Sigmoid colon (tissue), 7 donors: Measurements from ENCODE around the gene NPIPA1. TPM values are rescaled to one million over a fixed set of nuclear protein-coding genes. Genes with fewer than 3 reads are reported as not detected.
A peak's percentile ranks its signal among the peaks of the same experiment; 100 is the strongest.
"Not testable (repeated sequence)": the region's sequence is repeated elsewhere in the genome, so short reads cannot be mapped to it uniquely, and the experiment has no call there.

Experiments used
- DNase-seq: peaks from one replicate; pipeline ENCODE4 v3.0.0-alpha.2; 2019
- H3K27ac ChIP-seq, 4 donors: fragments of 200-600 bp; sonication (generic); one replicate each; pipeline ENCODE4 v1.5.1; 2016 to 2019; ENCODE audit warnings: mild to moderate bottlenecking in 1 of 4
- H3K27me3 ChIP-seq, 3 donors: fragments of 200-600 bp; sonication (generic); one replicate each; pipeline ENCODE4 v1.5.1; 2019; ENCODE audit warnings: mild to moderate bottlenecking in 1 of 3
- H3K36me3 ChIP-seq, 4 donors: fragments of 200-600 bp; sonication (generic); one replicate each; pipeline ENCODE4 v1.5.1; 2016 to 2019
- H3K4me1 ChIP-seq, 4 donors: fragments of 200-600 bp; sonication (generic); one replicate each; pipeline ENCODE4 v1.5.1; 2017 to 2019
- H3K4me3 ChIP-seq, 4 donors: fragments of 200-600 bp; sonication (generic); one replicate each; pipeline ENCODE4 v1.5.1; 2017 to 2019; ENCODE audit warnings: mild to moderate bottlenecking in 2 of 4, moderate library complexity in 1 of 4
- H3K9me3 ChIP-seq, 4 donors: fragments of 200-600 bp in 3 of 4; sonication (generic) in 3 of 4; one replicate each; pipeline versions ENCODE4 v1.5.1 to v1.6.1; 2013 to 2019
- CTCF ChIP-seq, 4 experiments: fragments of 450-650 bp in 3 of 4; fragments of 200-600 bp in 1 of 4; IDR thresholded peaks; one replicate each; pipeline ENCODE4 v1.5.1; 2016 to 2019; ENCODE audit warnings: antibody characterized with exemption in 4 of 4, mild to moderate bottlenecking in 3 of 4, moderate library complexity in 2 of 4
- WGBS, 2 donors: extraction: QIAGEN DNeasy Blood & Tissue Kit; methylation state at CpG; one replicate each; pipeline ENCODE4 v1.1.7; 2013; 5-methylcytosine and 5-hydroxymethylcytosine counted together
- intact Hi-C: fragments of 100-400 bp; cut with DNase I; formaldehyde crosslinking; loops from one replicate; pipeline ENCODE4 v1.15.1; 2023
- polyA plus RNA-seq, 3 donors: library from polyadenylated mRNA; stranded (reverse); fragments of 200-250 nt; gene quantifications; one replicate each; pipeline ENCODE4 v1.2.3, GENCODE V29; 2013
- total RNA-seq, 4 donors: library from RNA; depleted of rRNA; stranded (reverse); fragments of >200 nt; gene quantifications; one replicate each; pipeline ENCODE4 v1.1.0, GENCODE V29; 2016
- donor health status: healthy with polysubstance abuse.
- donor health status: Bipolar disorder and iron deficiency.
- donor health status: healthy.

Gene NPIPA1
- total RNA-seq (100 to 1,000 TPM in 1 of 4 donors, 10 to 100 TPM in 3; 36.0 to 152 (median 62.9) TPM), polyA plus RNA-seq (10 to 100 TPM in 2 of 3 donors, 1 to 10 TPM in 1; 8.1 to 51.4 (median 17.4) TPM)

GRCh38 chr16:14937143-14937542 is at the start of gene NPIPA1:
Gene NPIPA1 (plus strand): TSS chr16:14937443. CDS start chr16:14937443, 0 bp downstream.
- H3K4me1 ChIP-seq, H3K27ac ChIP-seq: not testable (repeated sequence)
- no CpG with 5 or more reads among the region's 4 CpGs for WGBS, 2 donors

GRCh38 chr16:14892111-14892510 is 45.1 kb upstream of the NPIPA1 start:
- H3K4me3 ChIP-seq, H3K27me3 ChIP-seq, H3K9me3 ChIP-seq, H3K36me3 ChIP-seq, H3K27ac ChIP-seq, intact Hi-C loops, H3K4me1 ChIP-seq, DNase-seq: not testable (repeated sequence)
- WGBS, 2 donors, result 49 to 79% methylated on average over 4 of the region's 6 CpGs

More at GRCh38 chr16:14937143-14937542, at the start of gene NPIPA1:
- H3K4me3 ChIP-seq, intact Hi-C loops, H3K9me3 ChIP-seq, DNase-seq, H3K36me3 ChIP-seq, H3K27me3 ChIP-seq: not testable (repeated sequence)

- H3K4me1 ChIP-seq, H3K27ac ChIP-seq, intact Hi-C loops, H3K36me3 ChIP-seq, H3K27me3 ChIP-seq, H3K4me3 ChIP-seq, H3K9me3 ChIP-seq, DNase-seq: not testable (repeated sequence)
- 91 to 92% methylated on average over 10 of the region's 14 CpGs for WGBS, 2 donors
Observed at GRCh38 chr16:14895382-14895781, 41.9 kb upstream of the NPIPA1 start.

GRCh38 chr16:14896023-14896422 is 41.2 kb upstream of the NPIPA1 start:
- DNase-seq, H3K4me3 ChIP-seq, H3K9me3 ChIP-seq, H3K4me1 ChIP-seq, H3K36me3 ChIP-seq, H3K27ac ChIP-seq, H3K27me3 ChIP-seq, intact Hi-C loops: not testable (repeated sequence)
- WGBS, 2 donors, result 89 to 90% methylated on average over 8 of the region's 9 CpGs

GRCh38 chr16:14897006-14897664 is 40.1 kb upstream of the NPIPA1 start:
- peak in 1 of 4 experiments; percentile 23 for TF ChIP-seq CTCF (IDR thresholded peaks at IDR 0.05)
- WGBS, 2 donors, result 51 to 91% methylated on average over 2 to 3 of the region's 12 CpGs
- H3K27ac ChIP-seq, H3K4me1 ChIP-seq, H3K9me3 ChIP-seq, H3K4me3 ChIP-seq, H3K27me3 ChIP-seq, H3K36me3 ChIP-seq, intact Hi-C loops, DNase-seq: not testable (repeated sequence)

GRCh38 chr16:14898162-14898561 is 39.1 kb upstream of the NPIPA1 start:
- H3K27me3 ChIP-seq, DNase-seq, H3K4me3 ChIP-seq, intact Hi-C loops, H3K27ac ChIP-seq, H3K4me1 ChIP-seq, H3K36me3 ChIP-seq, H3K9me3 ChIP-seq: not testable (repeated sequence)
- WGBS, 2 donors, result 94 to 95% methylated on average over 4 of the region's 4 CpGs

- H3K4me3 ChIP-seq, intact Hi-C loops, H3K4me1 ChIP-seq, H3K9me3 ChIP-seq, H3K27me3 ChIP-seq, H3K36me3 ChIP-seq, DNase-seq, H3K27ac ChIP-seq: not testable (repeated sequence)
- WGBS, 2 donors, result 71 to 83% methylated on average over 5 to 6 of the region's 8 CpGs
Observed at GRCh38 chr16:14903191-14903957, 33.9 kb upstream of the NPIPA1 start.

- DNase-seq, H3K9me3 ChIP-seq, H3K4me3 ChIP-seq, H3K27ac ChIP-seq, intact Hi-C loops, H3K4me1 ChIP-seq, H3K27me3 ChIP-seq, H3K36me3 ChIP-seq: not testable (repeated sequence)
- no CpG with 5 or more reads among the region's 4 CpGs for WGBS, 2 donors
Observed at GRCh38 chr16:14909744-14910143, 27.5 kb upstream of the NPIPA1 start.

- WGBS, 2 donors, result no CpG with 5 or more reads among the region's 85 CpGs
- H3K9me3 ChIP-seq, H3K4me1 ChIP-seq, DNase-seq, H3K36me3 ChIP-seq, H3K27me3 ChIP-seq, H3K27ac ChIP-seq, H3K4me3 ChIP-seq, intact Hi-C loops: not testable (repeated sequence)
Observed at GRCh38 chr16:14910833-14911629, 26.2 kb upstream of the NPIPA1 start.
